ENCODE results near the gene MAGI2.

MAGI2 gene

DNA sequence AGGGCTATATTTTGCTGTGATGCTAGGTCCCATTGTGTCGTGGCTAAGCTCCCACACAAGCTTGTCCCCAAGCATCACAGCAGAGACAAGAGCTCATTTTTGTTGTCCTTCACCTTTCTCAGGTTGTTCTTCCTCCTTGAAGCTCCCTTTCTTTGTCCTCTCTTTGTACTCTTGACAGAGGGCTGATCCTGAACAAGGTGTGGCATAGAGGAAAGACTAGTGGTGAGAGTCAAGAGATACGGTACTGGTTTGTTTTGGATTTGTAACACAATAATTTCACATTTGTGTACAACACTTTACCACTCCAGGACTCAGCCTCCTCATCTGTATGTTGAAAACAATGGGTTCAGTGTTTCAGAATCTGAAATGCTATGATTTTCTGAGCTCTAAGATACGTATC is 41.0 kb downstream of the MAGI2 start:
- CTCF ChIA-PET, result interaction anchor here (0.9 to 1.7 kb wide), 2 partner anchors 9 to 15 kb away, joined by 3 to 4 read pairs; no protein-coding TSS in a partner anchor
- POLR2A ChIA-PET, result no interaction called here
- DNase-seq (ENCODE audit: extremely low spot score), result no peak
- TF ChIP-seq, protein P1, sequence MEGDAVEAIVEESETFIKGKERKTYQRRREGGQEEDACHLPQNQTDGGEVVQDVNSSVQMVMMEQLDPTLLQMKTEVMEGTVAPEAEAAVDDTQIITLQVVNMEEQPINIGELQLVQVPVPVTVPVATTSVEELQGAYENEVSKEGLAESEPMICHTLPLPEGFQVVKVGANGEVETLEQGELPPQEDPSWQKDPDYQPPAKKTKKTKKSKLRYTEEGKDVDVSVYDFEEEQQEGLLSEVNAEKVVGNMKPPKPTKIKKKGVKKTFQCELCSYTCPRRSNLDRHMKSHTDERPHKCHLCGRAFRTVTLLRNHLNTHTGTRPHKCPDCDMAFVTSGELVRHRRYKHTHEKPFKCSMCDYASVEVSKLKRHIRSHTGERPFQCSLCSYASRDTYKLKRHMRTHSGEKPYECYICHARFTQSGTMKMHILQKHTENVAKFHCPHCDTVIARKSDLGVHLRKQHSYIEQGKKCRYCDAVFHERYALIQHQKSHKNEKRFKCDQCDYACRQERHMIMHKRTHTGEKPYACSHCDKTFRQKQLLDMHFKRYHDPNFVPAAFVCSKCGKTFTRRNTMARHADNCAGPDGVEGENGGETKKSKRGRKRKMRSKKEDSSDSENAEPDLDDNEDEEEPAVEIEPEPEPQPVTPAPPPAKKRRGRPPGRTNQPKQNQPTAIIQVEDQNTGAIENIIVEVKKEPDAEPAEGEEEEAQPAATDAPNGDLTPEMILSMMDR (IDR thresholded peaks at IDR 0.05; ENCODE audit: control extremely low read depth, extremely low read depth, low read depth, missing control alignments), result no peak

DNA sequence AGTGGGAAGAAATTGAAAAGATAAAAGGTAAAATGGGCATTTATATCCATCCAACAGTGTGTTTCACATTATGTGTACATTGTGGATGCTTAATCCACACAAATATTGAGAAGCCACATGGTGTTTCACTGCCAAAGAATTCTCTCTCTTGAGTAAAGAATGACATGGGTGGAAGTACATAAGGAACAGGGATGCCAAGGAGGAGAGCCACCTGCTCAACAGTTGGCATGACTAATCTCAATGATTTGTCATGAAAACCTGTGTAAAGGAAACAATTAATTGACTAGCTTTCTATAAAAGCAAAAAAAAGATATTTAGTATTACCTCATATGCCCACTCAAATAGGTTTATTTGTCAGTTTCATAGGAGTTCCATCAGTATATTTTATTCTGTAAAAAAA is 43.1 kb downstream of the MAGI2 start:
- CTCF ChIA-PET, result interaction anchor here (1.2 to 2.1 kb wide), 3 partner anchors 11 to 20 kb away, joined by 4 to 5 read pairs (median 5); no protein-coding TSS in a partner anchor
- POLR2A ChIA-PET, result no interaction called here
- no peak for DNase-seq (ENCODE audit: extremely low spot score)
- TF ChIP-seq, protein P1 (IDR thresholded peaks at IDR 0.05; ENCODE audit: control extremely low read depth, extremely low read depth, low read depth, missing control alignments), result no peak

DNA sequence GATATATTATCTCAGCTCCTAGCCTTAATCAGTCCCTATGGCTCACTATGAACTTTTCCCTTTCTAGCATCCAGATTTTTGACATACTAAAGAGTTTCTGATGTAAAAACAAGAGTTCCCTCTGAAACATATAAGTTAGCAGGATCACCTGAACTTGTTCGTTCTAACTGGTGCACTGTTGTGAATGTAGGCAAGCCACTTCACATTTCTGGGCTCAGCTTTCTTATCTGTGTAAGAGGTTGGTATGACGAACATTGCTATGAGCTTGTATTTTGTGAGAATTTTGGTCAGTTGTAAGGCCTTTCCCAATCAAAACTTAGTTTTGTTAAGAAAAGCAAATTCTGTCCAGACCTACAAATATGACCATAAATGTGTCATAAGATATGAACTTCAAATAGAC is 46.1 kb downstream of the MAGI2 start:
- ChIA-PET CTCF (no interaction called here), POLR2A (no interaction called here)
- no peak for DNase-seq (ENCODE audit: extremely low spot score)
- TF ChIP-seq, protein P1 (IDR thresholded peaks at IDR 0.05; ENCODE audit: control extremely low read depth, extremely low read depth, low read depth, missing control alignments), result no peak

DNA sequence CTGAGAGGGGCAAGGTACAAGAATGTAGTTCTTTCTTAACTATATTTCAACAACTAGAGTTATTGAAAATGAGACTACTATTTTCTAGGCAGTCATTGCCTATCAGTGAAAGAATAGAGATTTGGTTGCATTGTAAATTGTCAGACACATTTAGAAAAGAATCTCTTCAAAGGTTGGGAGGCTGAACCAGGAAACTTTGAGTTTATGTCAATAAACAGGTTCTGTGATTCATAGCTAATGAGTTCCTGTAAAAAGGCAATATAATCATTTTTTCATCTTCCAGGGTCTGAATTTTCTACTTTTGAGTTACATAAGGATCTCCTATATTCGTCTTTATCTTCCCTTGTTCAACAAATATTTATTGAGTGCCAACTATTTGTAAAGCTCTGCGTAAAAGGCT is 47.1 kb downstream of the MAGI2 start:
- CTCF ChIA-PET, result no interaction called here
- TF ChIP-seq, protein P1 (IDR thresholded peaks at IDR 0.05; ENCODE audit: control extremely low read depth, extremely low read depth, low read depth, missing control alignments), result no peak
- POLR2A ChIA-PET, result no interaction called here
- no peak for DNase-seq (ENCODE audit: extremely low spot score)

DNA sequence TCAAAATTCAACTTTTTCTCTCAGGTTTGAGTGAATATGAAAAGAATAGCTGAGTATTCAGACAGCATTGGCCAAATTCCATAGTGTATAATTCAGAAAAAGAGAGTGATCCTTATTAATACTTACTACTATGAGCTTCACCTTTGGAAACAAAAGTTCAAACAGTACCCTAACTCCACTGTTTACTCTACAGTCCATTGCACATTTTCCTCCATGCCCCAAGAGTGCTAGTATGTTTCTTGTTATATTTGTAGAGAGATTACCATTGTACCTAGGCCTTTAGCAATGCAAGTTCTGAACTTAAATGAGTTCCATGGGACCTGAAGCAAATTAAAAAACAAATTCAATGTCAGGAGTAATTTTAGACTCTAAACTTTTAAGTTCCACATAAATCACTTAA is 48.1 kb downstream of the MAGI2 start:
- ChIA-PET CTCF (interaction anchor here (1.3 kb wide), 1 partner anchor 14 kb away, joined by 4 read pairs; no protein-coding TSS in a partner anchor), POLR2A (no interaction called here)
- no peak for DNase-seq (ENCODE audit: extremely low spot score)
- TF ChIP-seq, protein P1 (IDR thresholded peaks at IDR 0.05; ENCODE audit: control extremely low read depth, extremely low read depth, low read depth, missing control alignments), result no peak

DNA sequence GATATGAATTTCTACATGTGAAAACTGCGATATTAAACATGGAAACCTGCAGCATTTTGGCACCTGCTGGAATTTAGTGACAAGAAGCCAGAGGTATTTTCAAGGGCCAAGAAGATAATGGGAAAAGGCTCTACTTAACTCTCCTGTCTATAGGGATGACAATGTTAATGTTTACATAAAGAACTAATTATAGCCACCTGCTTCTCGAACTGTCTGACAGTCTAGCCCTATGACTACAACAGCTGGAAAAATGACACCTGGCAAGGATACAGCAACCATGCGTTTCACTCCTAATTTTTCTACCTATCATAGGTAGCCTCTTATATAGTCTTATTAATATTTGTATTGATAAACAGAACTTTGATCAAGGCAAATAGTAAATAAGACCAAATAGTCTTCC is 49.6 kb downstream of the MAGI2 start:
- CTCF ChIA-PET, result interaction anchor here (1.0 kb wide), 1 partner anchor 8 kb away, joined by 3 read pairs; no protein-coding TSS in a partner anchor
- DNase-seq (ENCODE audit: extremely low spot score), result no peak
- TF ChIP-seq, protein P1 (IDR thresholded peaks at IDR 0.05; ENCODE audit: control extremely low read depth, extremely low read depth, low read depth, missing control alignments), result no peak

DNA sequence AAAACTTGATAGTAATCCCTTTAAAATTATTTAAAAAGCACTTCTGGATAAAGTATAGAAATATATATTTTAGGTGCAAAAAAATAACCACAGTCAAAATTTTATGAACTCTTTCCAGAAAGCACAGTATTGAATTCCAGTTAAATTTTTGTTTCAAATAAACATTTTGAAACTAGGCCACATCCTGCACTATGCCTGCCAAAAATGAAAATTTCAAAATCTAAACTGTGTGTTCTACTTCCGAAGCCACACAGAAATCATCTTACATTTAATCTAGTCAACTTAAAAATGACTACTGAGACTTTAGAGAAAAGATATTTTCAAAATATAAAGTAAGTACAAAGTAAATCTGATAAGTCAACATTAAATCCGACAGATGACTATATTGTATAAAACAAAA is 50.0 kb downstream of the MAGI2 start:
- CTCF ChIA-PET, result no interaction called here
- POLR2A ChIA-PET, result no interaction called here
- DNase-seq (ENCODE audit: extremely low spot score), result no peak

More for the DNA sequence above, 49.6 kb downstream of the MAGI2 start:
- POLR2A ChIA-PET, result no interaction called here

More for the DNA sequence above, 50.0 kb downstream of the MAGI2 start:
- TF ChIP-seq, protein P1 (IDR thresholded peaks at IDR 0.05; ENCODE audit: control extremely low read depth, extremely low read depth, low read depth, missing control alignments), result no peak
